ENCODE results near the gene PSMD9.
"Not testable (repeated sequence)": the region's sequence is repeated elsewhere in the genome, so short reads cannot be mapped to it uniquely, and the experiment has no call there.

- TF ChIP-seq, protein P1, sequence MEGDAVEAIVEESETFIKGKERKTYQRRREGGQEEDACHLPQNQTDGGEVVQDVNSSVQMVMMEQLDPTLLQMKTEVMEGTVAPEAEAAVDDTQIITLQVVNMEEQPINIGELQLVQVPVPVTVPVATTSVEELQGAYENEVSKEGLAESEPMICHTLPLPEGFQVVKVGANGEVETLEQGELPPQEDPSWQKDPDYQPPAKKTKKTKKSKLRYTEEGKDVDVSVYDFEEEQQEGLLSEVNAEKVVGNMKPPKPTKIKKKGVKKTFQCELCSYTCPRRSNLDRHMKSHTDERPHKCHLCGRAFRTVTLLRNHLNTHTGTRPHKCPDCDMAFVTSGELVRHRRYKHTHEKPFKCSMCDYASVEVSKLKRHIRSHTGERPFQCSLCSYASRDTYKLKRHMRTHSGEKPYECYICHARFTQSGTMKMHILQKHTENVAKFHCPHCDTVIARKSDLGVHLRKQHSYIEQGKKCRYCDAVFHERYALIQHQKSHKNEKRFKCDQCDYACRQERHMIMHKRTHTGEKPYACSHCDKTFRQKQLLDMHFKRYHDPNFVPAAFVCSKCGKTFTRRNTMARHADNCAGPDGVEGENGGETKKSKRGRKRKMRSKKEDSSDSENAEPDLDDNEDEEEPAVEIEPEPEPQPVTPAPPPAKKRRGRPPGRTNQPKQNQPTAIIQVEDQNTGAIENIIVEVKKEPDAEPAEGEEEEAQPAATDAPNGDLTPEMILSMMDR (IDR thresholded peaks at IDR 0.05; ENCODE audit: low read length), result not testable (repeated sequence)
- TF ChIP-seq EZH2 (IDR thresholded peaks at IDR 0.05; ENCODE audit: borderline replicate concordance, low read length), result not testable (repeated sequence)
These were observed 1.1 kb downstream of the PSMD9 start for GRCh38 chr12:121889661-121890060.
